Esophagus squamous epithelium (tissue), 4 donors: Measurements from ENCODE around the gene CHEK2.
"Not testable (repeated sequence)": the region's sequence is repeated elsewhere in the genome, so short reads cannot be mapped to it uniquely, and the experiment has no call there.

ENCODE experiments used
- CTCF ChIP-seq, 6 experiments: fragments of 450-650 bp in 4 of 6; fragments of 200-600 bp in 2 of 6; sonication (generic) in 2 of 6; IDR thresholded peaks; one replicate each; pipeline ENCODE4 v1.5.1; 2016 to 2019; ENCODE audit warnings: antibody characterized with exemption in 6 of 6, mild to moderate bottlenecking in 4 of 6, moderate library complexity in 4 of 6
- POLR2A ChIP-seq, 4 donors: fragments of 450-650 bp; IDR thresholded peaks; one replicate each; pipeline ENCODE4 v1.6.1; 2017; ENCODE audit warnings: antibody characterized with exemption in 4 of 4, mild to moderate bottlenecking in 4 of 4, moderate library complexity in 3 of 4

DNA sequence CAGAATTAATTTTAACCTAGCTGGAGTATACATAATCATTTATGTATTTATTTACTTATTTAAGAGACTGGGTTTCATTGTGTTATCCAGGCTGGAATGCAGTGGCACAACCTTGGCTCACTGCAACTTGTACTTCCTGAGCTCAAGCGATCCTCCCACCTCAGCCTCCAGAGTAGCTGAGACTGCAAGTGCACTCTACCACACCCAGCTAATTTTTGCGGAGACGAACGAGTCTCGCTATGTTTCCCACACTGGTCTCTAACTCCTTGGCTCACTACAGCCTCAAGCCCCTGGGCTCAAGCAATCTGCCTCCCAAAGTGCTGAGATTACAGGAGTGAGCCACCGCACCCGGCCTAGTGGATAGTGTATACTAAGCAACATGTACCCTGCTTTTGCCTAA, 63.5 kb downstream of the CHEK2 start:
- not testable (repeated sequence) for TF ChIP-seq CTCF, POLR2A (IDR thresholded peaks at IDR 0.05)
